Astrocyte of the spinal cord (primary cell): ENCODE results near the gene CHRDL2.

Experiments
- DNase-seq: peaks from one replicate; pipeline ENCODE4 v3.0.0; 2011; ENCODE audit warnings: low read depth, low spot score
- H3K4me3 ChIP-seq: 2 replicates; pipeline ENCODE4 v1.5.1; 2011; ENCODE audit warnings: low read depth, mild to moderate bottlenecking, low read length, moderate library complexity
- in situ Hi-C: cut with HindIII; loops from 2 replicates; pipeline ENCODE4 v1.10.0; 2017; ENCODE audit warnings: low sequenced_read_pairs
- TF ChIP-seq, protein P1 (sequence below): IDR thresholded peaks from 2 replicates; pipeline ENCODE4 v1.5.1; 2012; ENCODE audit warnings: low read depth, mild to moderate bottlenecking, low read length, inconsistent platforms

CHRDL2 gene

DNA sequence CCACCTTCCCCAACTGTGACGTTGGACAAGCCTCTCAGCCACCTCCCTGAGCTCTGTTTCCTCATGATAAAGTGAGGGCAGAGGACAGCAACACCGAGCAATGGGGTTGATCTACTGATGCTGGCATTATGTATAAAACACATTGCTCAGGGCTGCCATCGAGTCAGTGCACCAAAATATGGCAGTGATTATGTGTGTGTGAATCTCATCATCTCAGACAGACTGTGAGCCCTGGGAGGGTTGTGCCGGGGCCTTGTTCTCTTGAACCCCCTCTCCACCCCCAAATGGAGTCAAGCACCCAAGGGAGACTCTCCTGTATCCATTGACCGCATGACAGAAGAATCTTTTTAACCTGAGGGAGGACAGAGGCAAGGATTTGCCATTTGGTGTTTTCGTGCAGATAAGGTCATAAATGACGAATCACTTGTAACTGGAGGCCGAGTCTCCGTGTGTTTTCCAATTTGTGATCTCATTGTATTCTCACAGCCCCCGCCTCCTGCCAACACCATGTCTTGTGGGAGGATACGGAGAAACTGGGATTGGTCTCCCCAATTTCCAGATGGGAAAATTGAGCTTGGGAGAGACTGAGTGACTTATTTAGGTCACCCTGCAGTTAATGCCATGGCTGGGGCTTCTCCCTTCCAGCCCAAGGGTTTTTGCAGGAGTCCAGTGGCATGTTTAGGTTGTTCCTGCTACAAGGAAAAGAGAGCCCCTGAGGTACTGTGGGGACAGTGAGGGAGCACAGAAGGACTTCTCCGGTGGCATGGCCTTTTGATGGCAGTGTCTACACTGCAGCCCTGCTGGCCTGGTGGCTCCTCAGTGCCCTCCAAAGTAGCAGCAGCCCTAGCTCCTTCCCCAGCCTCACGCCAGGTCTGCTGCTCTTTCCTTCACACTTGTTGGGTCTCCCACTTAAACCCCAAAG is 52.4 kb downstream of the CHRDL2 start:
- TF ChIP-seq, protein P1, sequence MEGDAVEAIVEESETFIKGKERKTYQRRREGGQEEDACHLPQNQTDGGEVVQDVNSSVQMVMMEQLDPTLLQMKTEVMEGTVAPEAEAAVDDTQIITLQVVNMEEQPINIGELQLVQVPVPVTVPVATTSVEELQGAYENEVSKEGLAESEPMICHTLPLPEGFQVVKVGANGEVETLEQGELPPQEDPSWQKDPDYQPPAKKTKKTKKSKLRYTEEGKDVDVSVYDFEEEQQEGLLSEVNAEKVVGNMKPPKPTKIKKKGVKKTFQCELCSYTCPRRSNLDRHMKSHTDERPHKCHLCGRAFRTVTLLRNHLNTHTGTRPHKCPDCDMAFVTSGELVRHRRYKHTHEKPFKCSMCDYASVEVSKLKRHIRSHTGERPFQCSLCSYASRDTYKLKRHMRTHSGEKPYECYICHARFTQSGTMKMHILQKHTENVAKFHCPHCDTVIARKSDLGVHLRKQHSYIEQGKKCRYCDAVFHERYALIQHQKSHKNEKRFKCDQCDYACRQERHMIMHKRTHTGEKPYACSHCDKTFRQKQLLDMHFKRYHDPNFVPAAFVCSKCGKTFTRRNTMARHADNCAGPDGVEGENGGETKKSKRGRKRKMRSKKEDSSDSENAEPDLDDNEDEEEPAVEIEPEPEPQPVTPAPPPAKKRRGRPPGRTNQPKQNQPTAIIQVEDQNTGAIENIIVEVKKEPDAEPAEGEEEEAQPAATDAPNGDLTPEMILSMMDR, result no peak
- DNase-seq, result no peak
- in situ Hi-C loops, result no loop called here
- H3K4me3 ChIP-seq, result no peak overlapping the region

DNA sequence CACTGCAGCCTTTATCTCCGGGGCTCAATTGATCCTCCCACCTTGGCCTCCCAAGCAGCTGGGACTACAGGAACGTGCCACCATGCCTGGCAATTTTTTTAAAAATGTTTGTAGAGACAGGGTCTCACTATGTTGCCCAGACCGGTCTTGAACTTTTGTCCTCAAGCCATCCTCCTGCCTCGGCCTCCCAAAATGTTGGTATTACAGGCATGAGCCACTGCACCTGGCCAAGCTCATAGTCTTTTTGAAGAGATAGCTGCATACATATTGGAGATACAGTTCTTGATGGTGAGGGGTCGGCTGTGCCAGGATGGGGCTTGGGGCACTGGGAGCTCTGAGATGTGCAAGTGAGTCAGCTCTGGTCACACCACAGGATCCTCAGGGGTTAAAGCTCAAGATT is 53.2 kb downstream of the CHRDL2 start:
- TF ChIP-seq, protein P1, result no peak
- DNase-seq, result no peak
- in situ Hi-C loops, result no loop called here
- H3K4me3 ChIP-seq, result no peak overlapping the region

DNA sequence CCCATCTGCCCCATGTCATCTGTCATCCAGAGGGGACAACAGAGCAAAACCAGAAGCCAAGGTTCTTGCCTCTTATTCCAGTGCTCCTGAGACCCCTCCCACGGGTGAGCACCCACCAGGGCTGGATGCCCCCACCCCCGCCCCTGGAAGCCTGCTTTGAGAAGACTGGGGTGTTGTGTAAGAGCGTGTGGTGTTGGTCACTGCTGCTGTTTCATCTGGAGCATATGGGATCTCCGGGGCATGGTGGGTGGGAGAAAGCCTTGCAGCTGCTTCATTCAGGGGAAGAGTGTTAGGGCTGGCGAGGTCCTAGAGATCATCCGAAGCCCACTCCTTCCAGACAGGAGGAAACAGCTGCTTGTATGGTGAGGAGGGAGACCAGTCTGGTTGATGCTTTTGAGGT is 54.1 kb downstream of the CHRDL2 start:
- TF ChIP-seq, protein P1, result no peak
- no peak overlapping the region for H3K4me3 ChIP-seq
- no peak for DNase-seq
- in situ Hi-C loops, result no loop called here

DNA sequence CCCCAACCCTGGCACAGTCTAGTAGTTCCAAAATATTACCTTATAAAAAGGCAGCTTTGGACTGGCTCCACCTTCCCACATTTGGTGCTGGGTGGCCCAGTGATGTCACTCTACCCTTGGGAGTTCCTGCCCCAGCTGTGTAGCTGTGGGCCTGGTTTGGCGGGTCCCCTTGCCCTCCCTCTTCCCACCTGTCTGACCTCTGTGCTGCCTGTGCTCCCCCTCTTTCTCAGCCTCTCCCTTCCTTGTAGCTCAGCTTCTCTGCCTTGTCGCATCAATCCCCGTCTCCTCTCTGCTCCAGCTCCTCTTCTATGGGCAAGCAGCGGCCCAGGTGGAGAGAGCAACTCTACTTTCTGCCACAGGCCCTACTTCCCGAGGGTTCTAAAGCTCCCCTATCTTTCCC is 54.6 kb downstream of the CHRDL2 start:
- DNase-seq, result no peak
- no peak overlapping the region for H3K4me3 ChIP-seq
- TF ChIP-seq, protein P1, result no peak
- in situ Hi-C loops, result no loop called here

DNA sequence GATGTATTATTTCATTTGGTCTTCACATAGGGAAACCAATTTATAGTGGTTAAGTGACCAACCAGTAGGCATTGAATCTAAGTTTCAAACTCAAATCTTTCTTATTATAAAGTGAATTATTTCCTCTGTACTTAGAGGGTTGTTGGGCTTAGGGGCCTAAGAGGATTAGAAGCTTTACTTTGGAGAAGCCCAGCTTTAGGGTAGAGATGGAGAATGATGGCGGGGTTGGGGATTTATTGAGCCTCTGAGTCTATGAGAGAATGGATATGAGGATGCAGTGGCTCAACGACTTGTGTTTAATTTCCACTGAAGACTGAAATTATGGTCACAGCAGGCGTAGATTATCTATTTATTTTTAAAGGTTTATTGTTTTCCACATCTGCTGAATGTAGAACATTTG is 55.5 kb downstream of the CHRDL2 start:
- no peak for DNase-seq
- in situ Hi-C loops, result no loop called here
- TF ChIP-seq, protein P1, result no peak
- H3K4me3 ChIP-seq, result no peak overlapping the region

DNA sequence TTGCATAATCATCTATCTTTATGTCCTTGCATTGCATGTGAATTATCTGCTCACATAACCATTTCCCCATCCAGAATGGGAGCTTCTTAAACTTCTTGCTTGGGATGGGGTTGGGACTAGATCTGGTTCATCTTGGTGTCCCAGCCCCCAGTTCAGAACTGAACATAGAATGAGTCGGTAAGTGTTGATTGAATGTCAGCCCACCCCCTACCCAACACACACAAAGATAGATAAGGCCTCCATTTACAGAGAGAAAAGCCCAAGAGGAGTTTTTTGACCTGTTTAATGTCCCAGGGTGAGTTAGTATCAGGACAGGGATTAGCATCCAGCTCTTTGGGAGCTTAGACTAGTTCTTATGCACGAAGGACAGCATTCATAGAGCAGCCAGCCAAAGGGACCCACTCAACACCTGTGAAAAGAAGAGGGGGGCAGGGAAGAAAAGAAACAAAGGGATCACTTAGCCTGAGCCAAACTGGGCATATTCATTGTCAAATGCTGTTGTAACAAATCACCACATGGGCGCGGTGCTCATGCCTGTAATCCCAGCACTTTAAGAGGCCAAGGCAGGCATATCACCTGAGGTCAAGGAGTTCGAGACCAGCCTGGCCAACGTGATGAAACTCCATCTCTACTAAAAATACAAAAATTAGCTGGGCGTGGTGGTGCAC is 57.4 kb downstream of the CHRDL2 start:
- in situ Hi-C loops, result no loop called here
- no peak for DNase-seq
- H3K4me3 ChIP-seq, result no peak overlapping the region
- TF ChIP-seq, protein P1, result no peak
